ENCODE results near the gene INSIG2. TPM values are rescaled to one million over a fixed set of nuclear protein-coding genes. Genes with fewer than 3 reads are reported as not detected.

INSIG2 gene
- total RNA-seq, 1 donor from 2014 or later: 17.1 TPM

DNA sequence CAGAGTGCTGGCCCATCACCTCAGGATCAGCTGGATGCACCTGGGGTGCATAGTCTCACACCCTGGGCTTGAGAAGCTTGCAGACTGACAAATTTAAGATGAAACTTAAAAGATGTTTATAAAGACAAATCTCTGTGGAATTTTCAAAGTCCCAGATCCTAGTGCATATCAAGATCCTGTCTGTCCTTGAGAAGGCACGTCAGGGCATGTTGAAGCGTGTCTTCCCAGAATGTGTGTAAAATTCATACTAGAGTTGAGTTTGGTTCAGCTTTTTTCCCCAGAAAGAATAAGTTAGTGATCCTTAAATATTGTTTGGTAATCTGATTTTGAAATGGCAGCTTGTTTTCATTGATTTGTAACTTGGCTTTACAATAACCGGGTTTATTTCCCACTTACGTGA is 27.5 kb downstream of the INSIG2 start:
- Histone ChIP-seq H3K4me3 (ENCODE audit: low read depth, low read length) (no peak overlapping the region), H3K36me3 (ENCODE audit: control insufficient read depth, insufficient read depth, low read length) (no peaks in the 10 kb centered on the region), H3K27me3 (ENCODE audit: control insufficient read depth, insufficient read depth, low read length) (no peaks in the 10 kb centered on the region)
- TF ChIP-seq, protein P1, sequence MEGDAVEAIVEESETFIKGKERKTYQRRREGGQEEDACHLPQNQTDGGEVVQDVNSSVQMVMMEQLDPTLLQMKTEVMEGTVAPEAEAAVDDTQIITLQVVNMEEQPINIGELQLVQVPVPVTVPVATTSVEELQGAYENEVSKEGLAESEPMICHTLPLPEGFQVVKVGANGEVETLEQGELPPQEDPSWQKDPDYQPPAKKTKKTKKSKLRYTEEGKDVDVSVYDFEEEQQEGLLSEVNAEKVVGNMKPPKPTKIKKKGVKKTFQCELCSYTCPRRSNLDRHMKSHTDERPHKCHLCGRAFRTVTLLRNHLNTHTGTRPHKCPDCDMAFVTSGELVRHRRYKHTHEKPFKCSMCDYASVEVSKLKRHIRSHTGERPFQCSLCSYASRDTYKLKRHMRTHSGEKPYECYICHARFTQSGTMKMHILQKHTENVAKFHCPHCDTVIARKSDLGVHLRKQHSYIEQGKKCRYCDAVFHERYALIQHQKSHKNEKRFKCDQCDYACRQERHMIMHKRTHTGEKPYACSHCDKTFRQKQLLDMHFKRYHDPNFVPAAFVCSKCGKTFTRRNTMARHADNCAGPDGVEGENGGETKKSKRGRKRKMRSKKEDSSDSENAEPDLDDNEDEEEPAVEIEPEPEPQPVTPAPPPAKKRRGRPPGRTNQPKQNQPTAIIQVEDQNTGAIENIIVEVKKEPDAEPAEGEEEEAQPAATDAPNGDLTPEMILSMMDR (IDR thresholded peaks at IDR 0.05; ENCODE audit: insufficient read depth, low read length, poor library complexity, severe bottlenecking): no peak
- DNase-seq (ENCODE audit: low read depth): no peak

DNA sequence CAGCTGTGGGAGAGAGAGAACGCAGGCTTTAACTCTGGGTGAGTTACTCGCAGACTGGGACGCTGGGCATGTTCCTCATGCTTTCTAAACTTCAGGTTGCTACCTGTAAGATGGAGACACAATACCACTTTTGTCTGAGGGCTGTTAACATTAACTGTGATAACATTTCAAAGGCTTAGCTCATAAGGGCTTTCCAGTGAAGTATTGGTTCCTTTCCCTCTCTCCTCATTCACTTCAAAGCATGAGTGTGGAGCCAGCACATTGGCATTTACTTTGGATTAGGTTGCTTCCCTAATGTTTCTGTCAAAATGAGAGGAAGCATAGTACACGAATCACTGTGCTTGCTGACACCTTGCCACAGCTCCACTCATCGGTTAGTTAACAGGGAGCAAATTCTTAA is 30.2 kb downstream of the INSIG2 start:
- TF ChIP-seq, protein P1 (IDR thresholded peaks at IDR 0.05; ENCODE audit: insufficient read depth, low read length, poor library complexity, severe bottlenecking): no peak
- no peak for DNase-seq (ENCODE audit: low read depth)
- no peak overlapping the region for H3K4me3 ChIP-seq (ENCODE audit: low read depth, low read length)
- H3K36me3 ChIP-seq (ENCODE audit: control insufficient read depth, insufficient read depth, low read length): no peaks in the 10 kb centered on the region
- no peaks in the 10 kb centered on the region for H3K27me3 ChIP-seq (ENCODE audit: control insufficient read depth, insufficient read depth, low read length)

DNA sequence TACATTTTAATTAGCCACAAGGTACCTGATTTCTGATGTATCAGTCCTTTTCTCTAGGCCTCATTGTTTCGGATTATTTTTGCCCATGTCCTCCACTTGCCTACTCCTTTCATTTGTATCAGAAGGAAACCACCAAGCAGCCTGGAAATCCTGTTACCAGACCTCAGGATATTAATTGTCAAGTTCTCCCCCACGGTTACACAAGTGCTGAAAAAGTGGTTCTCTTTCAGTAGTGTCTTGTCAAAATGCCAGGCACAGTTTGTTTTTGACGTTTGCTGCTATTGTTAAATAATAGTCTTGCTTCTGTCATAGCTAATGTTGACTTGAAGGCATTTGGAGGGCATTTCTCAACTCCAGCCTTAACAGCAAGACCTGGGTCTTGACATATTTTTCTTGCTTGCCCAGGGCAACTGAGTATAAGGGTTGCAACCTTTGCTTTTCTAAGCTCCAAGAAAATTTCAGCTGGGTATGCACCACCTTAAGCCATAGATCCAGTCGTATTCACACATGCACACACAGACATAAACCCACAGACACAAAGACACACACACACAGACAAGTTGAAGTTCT is 31.0 kb downstream of the INSIG2 start:
- no peaks in the 10 kb centered on the region for H3K27me3 ChIP-seq (ENCODE audit: control insufficient read depth, insufficient read depth, low read length)
- no peak for DNase-seq (ENCODE audit: low read depth)
- TF ChIP-seq, protein P1 (IDR thresholded peaks at IDR 0.05; ENCODE audit: insufficient read depth, low read length, poor library complexity, severe bottlenecking): no peak
- no peaks in the 10 kb centered on the region for H3K36me3 ChIP-seq (ENCODE audit: control insufficient read depth, insufficient read depth, low read length)
- no peak overlapping the region for H3K4me3 ChIP-seq (ENCODE audit: low read depth, low read length)

DNA sequence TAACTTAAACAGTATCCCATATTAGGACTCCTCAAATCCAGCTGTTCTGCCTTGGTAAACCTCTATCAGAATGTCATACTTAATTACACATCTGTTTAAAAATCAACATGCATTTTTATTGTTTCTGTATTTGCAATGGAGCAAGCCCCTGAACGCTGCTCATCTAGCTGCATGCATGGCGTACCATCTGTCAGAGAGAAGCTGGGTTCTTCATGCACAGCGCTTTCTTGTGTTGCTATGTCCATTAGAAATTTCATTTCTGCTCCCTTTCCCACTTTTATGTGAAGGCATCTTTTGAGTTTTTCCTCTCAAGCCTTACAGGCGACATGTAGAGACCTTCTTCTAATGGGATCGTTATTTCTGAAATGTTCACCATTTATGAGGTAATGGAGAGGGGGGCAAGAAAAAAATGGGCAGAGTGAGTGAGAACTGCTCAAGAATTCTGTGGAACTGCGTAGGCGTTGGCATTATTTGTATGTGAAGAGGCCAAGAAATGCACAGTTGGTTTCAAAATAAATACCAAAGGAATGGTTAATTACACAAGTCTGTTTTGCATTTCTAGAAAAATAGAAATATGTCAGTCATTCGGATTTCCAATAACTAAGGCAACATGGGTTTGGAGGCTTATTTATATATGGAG is 31.6 kb downstream of the INSIG2 start:
- Histone ChIP-seq H3K27me3 (ENCODE audit: control insufficient read depth, insufficient read depth, low read length) (no peaks in the 10 kb centered on the region), H3K36me3 (ENCODE audit: control insufficient read depth, insufficient read depth, low read length) (no peaks in the 10 kb centered on the region), H3K4me3 (ENCODE audit: low read depth, low read length) (no peak overlapping the region)
- DNase-seq (ENCODE audit: low read depth): no peak
- TF ChIP-seq, protein P1 (IDR thresholded peaks at IDR 0.05; ENCODE audit: insufficient read depth, low read length, poor library complexity, severe bottlenecking): no peak

DNA sequence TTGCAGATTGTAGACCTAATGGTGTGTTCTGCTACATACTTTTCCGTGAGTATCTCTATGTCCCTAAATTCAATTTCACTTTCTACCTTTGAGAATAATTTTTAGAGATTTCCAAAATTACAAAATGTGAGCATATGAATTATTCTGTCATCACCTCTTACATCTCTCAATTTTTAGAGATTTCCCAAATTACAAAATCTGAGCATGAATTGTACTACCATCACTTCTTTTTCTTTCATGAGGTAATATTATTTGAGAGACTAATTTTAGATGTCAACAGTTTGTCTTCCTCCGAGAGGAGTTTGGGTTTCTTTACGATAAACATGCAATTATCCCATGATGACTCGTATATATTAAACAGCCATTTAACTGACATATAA is 32.1 kb downstream of the INSIG2 start:
- TF ChIP-seq, protein P1 (IDR thresholded peaks at IDR 0.05; ENCODE audit: insufficient read depth, low read length, poor library complexity, severe bottlenecking): no peak
- no peaks in the 10 kb centered on the region for H3K36me3 ChIP-seq (ENCODE audit: control insufficient read depth, insufficient read depth, low read length)
- no peaks in the 10 kb centered on the region for H3K27me3 ChIP-seq (ENCODE audit: control insufficient read depth, insufficient read depth, low read length)
- H3K4me3 ChIP-seq (ENCODE audit: low read depth, low read length): no peak overlapping the region
- DNase-seq (ENCODE audit: low read depth): no peak

DNA sequence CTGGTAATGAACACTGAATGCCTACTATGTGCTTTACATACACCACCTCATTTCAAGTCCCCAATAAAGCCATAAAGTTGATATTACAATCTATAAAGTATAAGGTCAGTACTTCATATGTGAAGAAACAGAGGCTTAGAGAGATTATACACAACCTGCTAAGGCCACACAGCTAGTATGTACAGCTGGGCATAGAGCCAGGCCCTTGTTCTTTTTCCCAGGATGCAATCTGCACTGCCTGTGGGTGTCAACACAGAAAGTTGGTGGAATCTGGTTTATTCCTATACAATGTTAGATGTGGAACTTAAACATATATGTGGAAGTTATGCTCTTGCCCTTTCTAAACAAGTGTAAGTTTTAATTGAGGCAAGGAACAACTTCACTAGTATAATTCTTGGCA is 32.8 kb downstream of the INSIG2 start:
- H3K4me3 ChIP-seq (ENCODE audit: low read depth, low read length): no peak overlapping the region
- TF ChIP-seq, protein P1 (IDR thresholded peaks at IDR 0.05; ENCODE audit: insufficient read depth, low read length, poor library complexity, severe bottlenecking): no peak
- H3K36me3 ChIP-seq (ENCODE audit: control insufficient read depth, insufficient read depth, low read length): no peaks in the 10 kb centered on the region
- no peak for DNase-seq (ENCODE audit: low read depth)
- no peaks in the 10 kb centered on the region for H3K27me3 ChIP-seq (ENCODE audit: control insufficient read depth, insufficient read depth, low read length)

Data from kidney epithelial cell (primary cell).